Measurements from ENCODE around the gene FOXP1. TPM values are rescaled to one million over a fixed set of nuclear protein-coding genes. Genes with fewer than 3 reads are reported as not detected.

The FOXP1 gene
- polyA plus RNA-seq, 1 donor (not counting 4 experiments of a cell fraction or from before 2014, with no cell fraction given): 14.6 TPM

GRCh38 chr3:71584394-71585011 is 975 bp upstream of the FOXP1 start:
- Histone ChIP-seq H3K27me3 (ENCODE audit: control insufficient read depth, extremely low read depth, insufficient read depth, low read length) (no peaks in the 10 kb centered on the region), H3K9me1 (ENCODE audit: control insufficient read depth, extremely low read depth, insufficient read depth, low read length) (no peaks in the 10 kb centered on the region), H3K4me2 (ENCODE audit: control insufficient read depth, extremely low read depth, insufficient read depth, low read depth, low read length) (peak overlapping the region; percentile 52), H2AFZ (ENCODE audit: control insufficient read depth, low read length) (peak overlapping the region; percentile 5), H3K36me3 (ENCODE audit: control insufficient read depth in 2 of 2, extremely low read depth in 1 of 2, insufficient read depth in 2 of 2, low read length in 2 of 2) (no peaks in the 10 kb centered on the region), H3K27ac (ENCODE audit: control insufficient read depth, insufficient read depth, low read length) (no peak overlapping the region), H3K9ac (ENCODE audit: control insufficient read depth, extremely low read depth, insufficient read depth, low read length) (peak overlapping the region; percentile 3), H3K9me3 (ENCODE audit: control insufficient read depth, low read depth, low read length) (no peaks in the 10 kb centered on the region), H3K4me1 (ENCODE audit: control insufficient read depth, extremely low read depth, insufficient read depth, low read length) (peaks cover 21% of the 10 kb centered on the region), H3K79me2 (ENCODE audit: control insufficient read depth, insufficient read depth, low read length) (peaks cover 6% of the 10 kb centered on the region), H4K20me1 (ENCODE audit: control insufficient read depth, extremely low read depth, insufficient read depth, low read length) (no peaks in the 10 kb centered on the region), H3K4me3 (ENCODE audit: control insufficient read depth in 2 of 3, extremely low read depth in 1 of 3, insufficient read depth in 2 of 3, low read depth in 1 of 3, low read length in 3 of 3) (peak overlapping the region; percentile 20 to 65 (median 56))
- TF ChIP-seq EZH2 (IDR thresholded peaks at IDR 0.05; ENCODE audit: low read length) (no peak), CTCF (optimal IDR thresholded peaks at IDR 0.05 in 1 of 3, IDR thresholded peaks at IDR 0.05 in 1 of 3, conservative IDR thresholded peaks at IDR 0.05 in 1 of 3; ENCODE audit: extremely low read depth in 1 of 3, insufficient read depth in 2 of 3, low read length in 3 of 3) (no peak)
- DNase-seq (ENCODE audit: low read depth, low spot score): no peak
- dilution Hi-C loops (cut with MboI; ENCODE audit: extremely low pct_ligation_motif_present, low sequenced_read_pairs): no loop called here
- no peak for FAIRE-seq

GRCh38 chr3:71582612-71583565 is 639 bp downstream of the FOXP1 start:
- Histone ChIP-seq H3K9me1 (ENCODE audit: control insufficient read depth, extremely low read depth, insufficient read depth, low read length) (no peaks in the 10 kb centered on the region), H4K20me1 (ENCODE audit: control insufficient read depth, extremely low read depth, insufficient read depth, low read length) (no peaks in the 10 kb centered on the region), H3K79me2 (ENCODE audit: control insufficient read depth, insufficient read depth, low read length) (peaks cover 6% of the 10 kb centered on the region), H3K9ac (ENCODE audit: control insufficient read depth, extremely low read depth, insufficient read depth, low read length) (peak overlapping the region; percentile 77), H3K4me2 (ENCODE audit: control insufficient read depth, extremely low read depth, insufficient read depth, low read depth, low read length) (peak overlapping the region; percentile 90), H3K4me1 (ENCODE audit: control insufficient read depth, extremely low read depth, insufficient read depth, low read length) (peaks cover 37% of the 10 kb centered on the region), H3K36me3 (ENCODE audit: control insufficient read depth in 2 of 2, extremely low read depth in 1 of 2, insufficient read depth in 2 of 2, low read length in 2 of 2) (no peaks in the 10 kb centered on the region), H3K9me3 (ENCODE audit: control insufficient read depth, low read depth, low read length) (no peaks in the 10 kb centered on the region), H3K27ac (ENCODE audit: control insufficient read depth, insufficient read depth, low read length) (peak overlapping the region; percentile 56), H3K27me3 (ENCODE audit: control insufficient read depth, extremely low read depth, insufficient read depth, low read length) (no peaks in the 10 kb centered on the region), H3K4me3 (ENCODE audit: control insufficient read depth in 2 of 3, extremely low read depth in 1 of 3, insufficient read depth in 2 of 3, low read depth in 1 of 3, low read length in 3 of 3) (peak overlapping the region; percentile 65 to 89 (median 73)), H2AFZ (ENCODE audit: control insufficient read depth, low read length) (peak overlapping the region; percentile 88)
- dilution Hi-C loops (cut with MboI; ENCODE audit: extremely low pct_ligation_motif_present, low sequenced_read_pairs): no loop called here
- no peak for TF ChIP-seq EZH2 (IDR thresholded peaks at IDR 0.05; ENCODE audit: low read length)
- TF ChIP-seq CTCF (optimal IDR thresholded peaks at IDR 0.05 in 1 of 3, IDR thresholded peaks at IDR 0.05 in 1 of 3, conservative IDR thresholded peaks at IDR 0.05 in 1 of 3; ENCODE audit: extremely low read depth in 1 of 3, insufficient read depth in 2 of 3, low read length in 3 of 3): no peak
- FAIRE-seq (no peak), DNase-seq (ENCODE audit: low read depth, low spot score) (no peak)

Data from keratinocyte (primary cell).